NAMALWA (cell line): ENCODE results near the gene HAO2.

ENCODE experiments used
- DNase-seq: peaks from one replicate; pipeline ENCODE4 v3.0.0-alpha.2; 2015; ENCODE audit warnings: low spot score

Gene HAO2

GRCh38 chr1:119438761-119439160 is 70.2 kb downstream of the HAO2 start:
- DNase-seq = no peak

GRCh38 chr1:119440721-119441307 is 72.2 kb downstream of the HAO2 start:
- no peak for DNase-seq

GRCh38 chr1:119442756-119443155 is 74.2 kb downstream of the HAO2 start:
- DNase-seq = no peak
